AG08396 (cell line): ENCODE measurements around the gene CBLN4.

ENCODE experiments used
- DNase-seq: peaks from one replicate; pipeline ENCODE4 v3.0.0; 2012; ENCODE audit warnings: low spot score, mixed read lengths

CBLN4 gene

DNA sequence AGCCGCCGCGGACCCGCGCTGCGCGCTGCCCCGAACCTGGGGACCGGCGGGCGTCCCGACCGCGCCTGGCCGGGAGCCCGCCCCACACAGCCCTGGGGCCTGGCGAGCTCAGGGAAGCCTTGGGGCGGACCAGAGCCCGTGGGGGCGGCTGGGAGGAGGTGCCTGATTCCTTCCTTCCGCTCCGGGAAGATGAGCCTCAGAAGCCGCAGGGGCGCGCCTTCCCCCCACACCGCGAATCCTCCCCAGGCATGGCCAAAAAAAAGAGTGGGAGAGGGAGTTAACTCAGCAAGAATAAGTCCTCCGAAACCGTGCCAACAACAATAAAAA, at the start of gene CBLN4:
Gene CBLN4, minus strand, starts transcription at position 131 of the 327 bp plus-strand sequence. CDS start 1,348 bp downstream, outside the sequence.
- no peak for DNase-seq

- DNase-seq = no peak
Observed at GRCh38 chr20:56043227-56043626, 37.9 kb upstream of the CBLN4 start.

DNA sequence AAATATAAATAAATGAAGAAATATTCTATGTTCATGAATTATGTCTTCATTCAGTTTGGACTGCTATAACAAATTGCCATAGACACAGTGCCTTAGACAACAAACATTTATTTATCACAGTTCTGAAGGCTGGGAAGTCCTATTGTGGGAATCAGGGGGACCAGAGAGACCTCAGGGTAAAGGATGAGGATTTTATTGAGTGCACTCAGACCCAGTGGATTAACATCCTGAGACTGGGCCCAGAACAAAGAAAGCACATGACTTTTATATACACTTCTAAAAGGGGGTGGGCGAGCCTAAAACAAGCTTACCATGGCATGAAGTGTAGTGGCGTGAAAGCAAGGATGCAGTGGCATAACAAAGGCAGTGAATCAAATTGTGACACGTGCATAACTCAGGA, 26.9 kb upstream of the CBLN4 start:
- no peak for DNase-seq

GRCh38 chr20:56018716-56019115, 13.4 kb upstream of the CBLN4 start:
- DNase-seq = no peak

DNA sequence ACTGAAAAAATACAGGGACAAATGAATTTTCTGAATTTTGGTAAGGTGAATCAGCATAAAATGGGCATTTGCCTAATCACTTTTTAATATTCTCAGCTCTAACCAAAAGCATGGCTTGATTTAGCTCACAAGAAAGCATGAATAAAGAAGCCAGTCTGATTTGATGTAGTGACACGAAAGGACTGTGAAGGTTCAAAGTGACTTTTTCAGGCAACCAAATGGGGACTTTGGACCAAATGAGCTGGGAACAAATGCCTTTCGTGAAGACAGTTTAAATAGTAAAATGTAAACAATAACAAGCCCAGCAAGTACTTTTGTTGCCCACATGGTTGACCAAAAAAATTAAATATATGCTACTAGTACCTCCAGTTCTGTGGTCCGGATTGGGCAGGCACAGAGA, 12.9 kb upstream of the CBLN4 start:
- DNase-seq = no peak

DNA sequence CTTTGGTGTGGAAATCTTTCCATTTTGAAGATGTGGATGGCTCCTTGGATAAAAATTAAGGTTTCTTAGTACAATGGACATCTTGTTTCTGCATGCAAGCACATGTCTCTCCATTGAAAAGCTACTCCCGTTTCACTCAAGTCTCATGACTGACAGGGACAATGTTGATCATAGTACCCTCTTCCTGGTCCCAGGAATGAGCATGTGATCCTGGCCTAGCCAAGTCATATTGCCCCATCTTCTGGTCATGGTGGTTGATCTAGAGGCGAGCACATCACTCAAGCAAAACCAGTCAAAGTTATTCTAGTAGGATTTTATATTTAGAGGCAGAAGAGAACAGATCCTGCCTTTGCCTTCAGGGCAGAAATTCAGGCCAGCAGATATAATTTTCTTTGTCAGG, 12.2 kb upstream of the CBLN4 start:
- DNase-seq = no peak

- no peak for DNase-seq
Observed at GRCh38 chr20:56014998-56015397, 9.7 kb upstream of the CBLN4 start.

GRCh38 chr20:56014151-56014550, 8.8 kb upstream of the CBLN4 start:
- DNase-seq = no peak

- DNase-seq = no peak
Observed at GRCh38 chr20:56004611-56005388, 519 bp downstream of the CBLN4 start.

DNA sequence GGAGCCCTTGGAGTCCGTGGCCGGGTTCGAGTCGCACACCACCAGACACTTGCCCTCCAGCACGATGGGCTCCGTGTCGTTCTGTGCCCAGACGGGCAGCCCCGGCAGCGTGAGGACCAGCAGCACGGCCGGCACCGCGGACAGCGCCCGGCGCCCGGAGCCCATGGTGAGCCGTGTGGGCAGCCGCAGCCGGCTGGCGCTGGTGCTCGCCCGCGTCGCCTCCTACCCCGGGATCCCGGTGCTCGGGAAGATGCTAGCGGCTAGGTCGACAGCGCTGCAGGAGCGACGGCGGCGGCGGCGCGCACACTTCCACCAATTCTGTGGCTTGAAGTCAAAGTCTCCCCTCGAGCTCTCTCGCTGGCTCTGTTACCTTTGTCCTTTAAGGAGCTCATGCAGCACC, 1.3 kb downstream of the CBLN4 start:
- DNase-seq = no peak

DNA sequence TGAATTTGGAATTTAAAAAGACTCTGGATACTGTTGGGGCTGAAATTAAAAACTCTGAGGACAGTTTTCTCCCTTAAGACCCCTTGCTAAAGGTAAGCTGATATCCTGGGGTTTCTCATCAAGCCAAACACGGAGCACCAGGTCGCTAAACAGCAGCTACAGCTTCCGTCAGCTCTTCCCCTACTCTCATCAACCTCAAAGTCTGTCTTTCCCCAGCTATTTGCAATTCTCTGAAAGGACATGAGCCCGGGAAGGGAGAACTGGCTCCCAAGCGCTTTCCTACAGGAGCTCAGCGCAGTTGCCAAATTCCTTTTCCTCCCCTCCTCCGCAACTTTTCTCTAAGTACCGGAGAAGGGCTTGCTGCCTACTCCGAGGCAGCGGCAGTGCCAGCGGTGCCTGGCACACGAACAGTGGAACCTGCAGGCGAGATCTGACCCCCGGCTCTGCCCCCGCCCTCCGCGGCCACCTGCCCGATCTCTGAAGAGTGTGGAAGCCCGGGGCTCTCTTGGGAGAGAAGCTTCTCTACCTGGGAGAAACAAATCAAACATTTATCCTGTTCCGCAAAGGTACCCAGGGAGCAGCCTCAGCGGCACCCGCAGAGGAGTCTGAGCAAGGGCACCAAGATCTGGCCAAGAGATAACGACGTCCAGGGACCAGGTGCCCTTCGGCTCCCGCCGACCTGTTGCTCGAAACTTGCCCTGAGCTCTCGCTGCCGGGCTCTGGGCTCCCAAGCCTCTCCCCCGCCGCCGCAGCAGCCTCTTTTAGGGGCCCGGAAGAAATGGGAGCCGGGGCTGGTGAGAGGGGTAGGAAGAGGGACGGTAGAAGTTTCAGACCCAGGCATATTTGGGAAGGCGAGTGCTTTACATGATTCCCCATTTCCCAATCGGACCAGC, 2.2 kb downstream of the CBLN4 start:
- no peak for DNase-seq

DNA sequence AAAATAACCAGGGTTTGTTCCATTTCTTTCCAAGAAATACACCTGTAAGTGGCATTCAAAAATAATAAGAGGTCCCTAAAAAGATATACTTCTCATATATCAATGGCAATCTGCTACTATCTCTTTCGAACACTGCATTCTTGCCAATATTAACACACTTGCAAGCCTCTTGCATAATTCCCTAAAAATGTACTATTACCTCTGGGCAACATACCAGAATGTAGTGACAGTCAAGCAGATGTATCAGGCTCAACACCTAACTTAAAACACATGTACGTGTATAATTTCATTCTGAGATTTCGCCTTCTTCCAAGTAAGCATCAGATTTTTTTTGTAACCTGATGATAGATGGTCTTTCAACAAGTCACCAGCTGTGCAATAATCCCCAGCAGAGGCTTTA, 3.4 kb downstream of the CBLN4 start:
- no peak for DNase-seq

DNA sequence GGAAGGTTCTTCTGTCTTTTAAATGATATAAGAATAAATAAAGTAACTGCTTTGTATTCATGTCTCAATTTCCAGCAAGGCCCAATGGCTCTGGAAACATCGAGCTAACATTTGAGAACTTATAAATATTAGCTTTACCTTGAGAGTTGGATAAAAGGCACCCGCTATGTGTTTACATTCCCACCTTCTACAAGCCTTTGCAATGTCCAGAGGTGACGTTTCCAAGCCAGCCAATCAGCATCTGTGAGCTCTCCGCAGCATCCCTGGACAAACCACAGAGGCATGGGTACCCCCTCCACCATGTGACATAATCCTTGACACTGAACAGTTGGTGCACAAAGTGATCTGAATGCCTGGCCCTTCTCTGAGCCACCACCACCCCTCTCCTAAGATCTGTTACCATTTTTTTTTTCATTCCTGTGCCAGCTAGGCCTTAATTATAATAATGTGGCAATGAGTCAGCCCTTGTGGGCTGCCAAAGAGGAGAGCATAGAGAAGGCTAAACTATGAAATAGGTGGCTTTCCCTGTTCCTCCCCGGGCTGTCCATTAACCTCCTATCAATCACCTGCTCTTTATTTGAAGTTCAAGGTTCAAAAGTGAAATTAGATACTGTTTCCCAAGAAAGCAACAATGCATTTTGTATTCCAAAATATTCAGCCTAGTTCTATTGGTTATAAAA, 4.1 kb downstream of the CBLN4 start:
- no peak for DNase-seq

GRCh38 chr20:55978550-55978949, 26.8 kb downstream of the CBLN4 start:
- no peak for DNase-seq

GRCh38 chr20:55977690-55978459, 27.4 kb downstream of the CBLN4 start:
- no peak for DNase-seq

DNA sequence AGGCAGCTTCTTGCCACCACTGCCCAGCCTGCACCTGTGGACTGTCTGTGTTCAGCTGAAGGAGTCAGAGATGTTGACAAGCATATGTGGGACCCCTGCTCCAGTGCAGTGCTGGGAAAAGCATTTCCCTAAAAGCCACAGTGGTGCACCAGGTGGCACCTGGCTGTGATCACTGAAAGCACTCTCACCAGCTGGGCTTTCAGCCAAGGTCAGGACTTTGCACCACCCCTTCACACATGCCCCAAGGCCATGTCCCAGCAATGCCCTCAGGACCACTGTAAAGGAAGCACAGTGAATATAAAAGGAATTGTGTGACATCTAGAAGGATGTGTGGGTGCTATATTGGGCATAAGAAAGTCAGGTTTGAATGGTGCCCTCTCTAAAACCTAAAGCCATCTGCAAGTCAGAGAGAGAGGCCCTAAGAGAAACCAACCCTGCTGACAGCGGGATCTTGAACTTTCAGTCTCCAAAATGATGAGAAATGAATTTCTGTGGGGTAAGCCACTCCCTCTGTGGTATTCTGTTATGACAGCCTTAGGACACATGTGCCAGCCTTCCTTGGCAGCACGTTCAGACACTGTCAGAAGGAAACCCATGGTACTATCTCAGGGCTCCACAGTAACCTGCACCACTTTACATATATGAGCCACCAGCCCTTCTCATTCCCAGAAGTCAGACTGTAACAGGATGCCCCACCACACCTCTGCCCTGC, 30.7 kb downstream of the CBLN4 start:
- no peak for DNase-seq

GRCh38 chr20:55964790-55965189, 40.5 kb downstream of the CBLN4 start:
- no peak for DNase-seq

DNA sequence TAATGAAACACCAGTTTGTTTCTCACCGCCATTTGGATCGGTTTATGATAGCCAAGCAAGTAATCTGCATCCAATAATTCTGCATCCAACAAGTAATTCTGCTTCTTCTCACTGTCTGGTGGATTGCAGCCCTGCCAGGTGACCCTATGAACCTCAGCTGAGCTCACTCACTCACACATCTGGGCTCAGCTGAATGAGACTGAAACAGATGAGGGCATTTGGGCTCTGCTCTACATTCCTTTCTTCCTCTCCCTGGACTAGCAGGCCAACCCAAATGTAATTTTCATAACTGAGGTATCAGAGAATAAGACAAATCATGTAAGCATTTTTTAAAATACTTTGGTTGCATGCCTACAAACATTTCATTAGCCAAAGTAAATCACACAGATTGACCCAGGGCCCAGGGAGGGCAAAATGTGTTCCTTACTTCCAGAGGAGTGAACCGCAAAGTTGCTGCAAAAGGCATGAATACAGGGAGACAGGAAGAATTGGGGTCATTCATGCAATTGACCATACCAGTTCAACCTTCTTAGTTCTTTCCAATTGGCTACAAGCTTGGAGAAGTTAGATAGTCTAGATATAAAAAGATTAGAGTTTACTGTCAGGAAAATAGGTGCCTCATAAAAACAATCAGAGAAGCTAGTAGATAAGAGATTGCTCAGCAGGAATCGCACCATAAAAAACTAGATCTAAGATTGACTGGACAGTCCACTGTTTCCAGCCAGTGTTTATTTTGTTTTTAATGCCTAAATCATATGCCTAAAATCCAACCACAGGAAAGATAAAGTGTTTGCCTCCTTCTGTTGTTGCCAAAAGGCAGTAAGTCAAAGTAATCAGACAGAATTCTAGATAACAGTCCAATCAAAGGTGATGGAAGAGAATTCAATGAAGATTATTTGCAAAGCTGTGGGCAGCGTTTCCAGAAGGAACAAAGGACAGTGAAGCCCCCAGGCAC, 43.7 kb downstream of the CBLN4 start:
- no peak for DNase-seq

DNA sequence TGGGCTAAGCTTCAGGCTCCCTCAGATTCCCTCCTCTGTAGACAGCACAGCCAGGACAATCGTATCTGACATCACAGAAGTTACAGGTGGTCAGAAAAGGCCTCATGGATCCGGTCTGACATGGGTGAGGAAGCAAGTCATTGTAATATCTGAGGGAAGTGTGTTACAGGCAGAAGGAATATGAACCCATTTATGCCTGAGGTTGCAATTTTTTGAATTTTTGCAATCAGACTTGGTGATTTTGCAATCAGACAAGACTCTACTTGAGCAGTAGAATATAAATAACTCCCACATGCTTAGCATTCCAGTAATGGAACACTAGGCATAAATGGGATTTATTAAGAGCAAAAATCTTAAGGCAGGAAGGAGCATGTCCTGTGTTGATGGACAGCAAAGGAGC, 52.1 kb downstream of the CBLN4 start:
- DNase-seq = no peak

GRCh38 chr20:55947701-55948100, 57.6 kb downstream of the CBLN4 start:
- no peak for DNase-seq
